ENCODE results near the gene UQCRHL.

GRCh38 chr1:15847100-15847892 lies 39.8 kb upstream of the UQCRHL start, which contains the start of gene SPEN:
- TF ChIP-seq CTCF (IDR thresholded peaks at IDR 0.05) (peak in 2 of 5 experiments; percentile 56 to 69), POLR2A (IDR thresholded peaks at IDR 0.05) (peak; percentile 55 to 82)
